ENCODE measurements around the gene NAGS.

The NAGS gene

GRCh38 chr17:44004761-44005526, 522 bp downstream of the NAGS start:
- TF ChIP-seq CTCF (conservative IDR thresholded peaks at IDR 0.05; ENCODE audit: low read length): no peak
- no peak for DNase-seq (ENCODE audit: low read depth)
- peak overlapping the region; percentile 26 for H3K4me3 ChIP-seq (ENCODE audit: low read length)

GRCh38 chr17:44005527-44006271, 1.3 kb downstream of the NAGS start:
- H3K4me3 ChIP-seq (ENCODE audit: low read length): peak overlapping the region; percentile 74
- DNase-seq (ENCODE audit: low read depth): no peak

GRCh38 chr17:44006272-44006597, 1.8 kb downstream of the NAGS start:
- TF ChIP-seq CTCF (conservative IDR thresholded peaks at IDR 0.05; ENCODE audit: low read length): no peak
- DNase-seq (ENCODE audit: low read depth): no peak
- H3K4me3 ChIP-seq (ENCODE audit: low read length): peak overlapping the region; percentile 74

More at GRCh38 chr17:44005527-44006271, 1.3 kb downstream of the NAGS start:
- peak; percentile 19; the same call in 1 of the 2 replicates for TF ChIP-seq CTCF (conservative IDR thresholded peaks at IDR 0.05; ENCODE audit: low read length)

- peak overlapping the region; percentile 74 for H3K4me3 ChIP-seq (ENCODE audit: low read length)
- DNase-seq (ENCODE audit: low read depth): peak; percentile 93
- peak; percentile 62 for TF ChIP-seq CTCF (conservative IDR thresholded peaks at IDR 0.05; ENCODE audit: low read length)
Observed at GRCh38 chr17:44006598-44007345, 2.4 kb downstream of the NAGS start.

- DNase-seq (ENCODE audit: low read depth): no peak
- peak overlapping the region; percentile 74 for H3K4me3 ChIP-seq (ENCODE audit: low read length)
- TF ChIP-seq CTCF (conservative IDR thresholded peaks at IDR 0.05; ENCODE audit: low read length): no peak
Observed at GRCh38 chr17:44007346-44008204, 3.2 kb downstream of the NAGS start.

- DNase-seq (ENCODE audit: low read depth): no peak
- TF ChIP-seq CTCF (conservative IDR thresholded peaks at IDR 0.05; ENCODE audit: low read length): no peak
- peak overlapping the region; percentile 74 for H3K4me3 ChIP-seq (ENCODE audit: low read length)
Observed at GRCh38 chr17:44008205-44008909, 3.9 kb downstream of the NAGS start.

Measured in AG10803 (cell line).